A549 (cell line): ENCODE results near the gene FMO2. TPM values are rescaled to one million over a fixed set of nuclear protein-coding genes. Genes with fewer than 3 reads are reported as not detected.

Experiments
- ATAC-seq, 2 experiments: fragments of 200-7000 bp in 1 of 2; fragments of >200 bp in 1 of 2; cut with Nextera tagmentation in 1 of 2; cut with Tn5 transposase in 1 of 2; 3 replicates each; pipeline versions ENCODE4 v1.8.0 to v1.9.1; 2018 to 2020; ENCODE audit warnings: mild to moderate bottlenecking in 1 of 2, moderate library complexity in 1 of 2
- CTCF ChIA-PET: fragments of 300-600 bp; sonication (Branson Sonifier 250); formaldehyde crosslinking; extraction: SDS; loops from one replicate; lab custom pipeline; 2021; ENCODE audit warnings: antibody characterized with exemption, inconsistent platforms; lab: Yijun Ruan, JAX
- POLR2A ChIA-PET: fragments of 350-600 bp; formaldehyde crosslinking; extraction: SDS; loops from one replicate; lab custom pipeline; 2021; ENCODE audit warnings: antibody characterized with exemption, inconsistent platforms; lab: Yijun Ruan, JAX
- DNase-seq, 2 experiments: peaks; one replicate each; pipeline versions ENCODE4 v3.0.0 to v3.0.0-alpha.2; 2011 to 2016; ENCODE audit warnings: low read depth in 1 of 2, low spot score in 1 of 2
- FAIRE-seq: peaks from 2 replicates; lab custom pipeline; 2011; peaks lifted over from hg19 to GRCh38; lab: Jason Lieb, UNC
- H3K27ac ChIP-seq, 2 experiments: fragments of >200 bp; sonication (Bioruptor Twin); formaldehyde crosslinking; 3 replicates each; pipeline ENCODE4 v1.5.1; 2016 to 2017
- H3K4me1 ChIP-seq: fragments of >200 bp; sonication (Bioruptor Twin); formaldehyde crosslinking; 3 replicates; pipeline ENCODE4 v1.6.1; 2016
- H3K4me2 ChIP-seq: fragments of >200 bp; sonication (Bioruptor Twin); formaldehyde crosslinking; 3 replicates; pipeline ENCODE4 v1.6.1; 2016
- H3K4me3 ChIP-seq: fragments of >200 bp; sonication (Bioruptor Twin); formaldehyde crosslinking; 3 replicates; pipeline ENCODE4 v1.5.1; 2016
- H3K9me3 ChIP-seq: fragments of >200 bp; sonication (Bioruptor Twin); formaldehyde crosslinking; 3 replicates; pipeline ENCODE4 v1.6.1; 2016
- BCL3 ChIP-seq: fragments of >200 bp; sonication (Bioruptor Twin); formaldehyde crosslinking; IDR thresholded peaks from 3 replicates; pipeline ENCODE4 v1.6.1; 2016
- CBX2 ChIP-seq: fragments of 200-600 bp; sonication (generic); IDR thresholded peaks from 2 replicates; pipeline ENCODE4 v1.6.1; 2016; ENCODE audit warnings: low read depth, mild to moderate bottlenecking, borderline replicate concordance
- CBX8 ChIP-seq: fragments of 200-600 bp; sonication (generic); IDR thresholded peaks from 2 replicates; pipeline ENCODE4 v1.6.1; 2016
- CEBPB ChIP-seq, 2 experiments: fragments of >200 bp in 1 of 2; sonication (Bioruptor Twin) in 1 of 2; formaldehyde crosslinking in 1 of 2; IDR thresholded peaks; 2 replicates each; pipeline ENCODE4 v1.6.1; 2012 to 2016
- CHD4 ChIP-seq: fragments of 200-600 bp; sonication (generic); IDR thresholded peaks from 2 replicates; pipeline ENCODE4 v1.6.1; 2016; ENCODE audit warnings: antibody characterized with exemption, mild to moderate bottlenecking, borderline replicate concordance
- E2F6 ChIP-seq: IDR thresholded peaks from 2 replicates; pipeline ENCODE4 v1.6.1; 2012; ENCODE audit warnings: low read depth, borderline replicate concordance
- EHMT2 ChIP-seq: fragments of 200-600 bp; sonication (generic); IDR thresholded peaks from 2 replicates; pipeline ENCODE4 v1.6.1; 2016; ENCODE audit warnings: antibody characterized with exemption, low read depth, mild to moderate bottlenecking, moderate library complexity
- GATA3 ChIP-seq: IDR thresholded peaks from 2 replicates; pipeline ENCODE4 v1.6.1; 2012; ENCODE audit warnings: borderline replicate concordance
- HMGXB4 ChIP-seq: fragments of 250-450 bp; sonication (Bioruptor Pico); IDR thresholded peaks from 2 replicates; pipeline ENCODE4 v1.5.0; 2021; ENCODE audit warnings: mild to moderate bottlenecking, moderate library complexity, borderline replicate concordance
- HOXB13 ChIP-seq: fragments of 250-450 bp; sonication (Bioruptor Pico); IDR thresholded peaks from 2 replicates; pipeline ENCODE4 v1.5.0; 2020; ENCODE audit warnings: low read depth, mild to moderate bottlenecking, moderate library complexity
- HOXB5 ChIP-seq: fragments of 250-450 bp; sonication (Bioruptor Pico); IDR thresholded peaks from 2 replicates; pipeline ENCODE4 v1.5.0; 2020; ENCODE audit warnings: mild to moderate bottlenecking, moderate library complexity
- JUNB ChIP-seq: fragments of >200 bp; sonication (Bioruptor Twin); formaldehyde crosslinking; IDR thresholded peaks from 2 replicates; pipeline ENCODE4 v1.6.1; 2016
- MAFK ChIP-seq: fragments of 450-650 bp; IDR thresholded peaks from 2 replicates; pipeline ENCODE4 v1.6.1; 2014; ENCODE audit not compliant: partially characterized antibody
- MAZ ChIP-seq: fragments of 150-350 bp; IDR thresholded peaks from 2 replicates; pipeline ENCODE4 v1.6.1; 2014; ENCODE audit warnings: antibody characterized with exemption, low read depth, low read length, borderline replicate concordance
- NFE2L2 ChIP-seq: fragments of 150-350 bp; conservative IDR thresholded peaks from 2 replicates; pipeline ENCODE4 v1.6.1; 2014; ENCODE audit warnings: low read length
- NPAS2 ChIP-seq: fragments of 250-450 bp; sonication (Bioruptor Pico); IDR thresholded peaks from 2 replicates; pipeline ENCODE4 v1.8.0; 2022; ENCODE audit warnings: mild to moderate bottlenecking, moderate library complexity, borderline replicate concordance
- PHF8 ChIP-seq: fragments of 200-600 bp; sonication (generic); IDR thresholded peaks from 2 replicates; pipeline ENCODE4 v1.6.1; 2016; ENCODE audit warnings: low read depth, mild to moderate bottlenecking, antibody characterized with exemption, moderate library complexity, borderline replicate concordance
- REST ChIP-seq: fragments of 200-600 bp; sonication (generic); IDR thresholded peaks from 2 replicates; pipeline ENCODE4 v1.6.1; 2016; ENCODE audit warnings: antibody characterized with exemption, mild to moderate bottlenecking, moderate library complexity
- RNF2 ChIP-seq: fragments of 200-600 bp; sonication (generic); IDR thresholded peaks from 2 replicates; pipeline ENCODE4 v1.6.1; 2016; ENCODE audit warnings: low read depth, mild to moderate bottlenecking, antibody characterized with exemption, moderate library complexity, borderline replicate concordance
- TFCP2L1 ChIP-seq: fragments of 250-450 bp; sonication (Bioruptor Pico); IDR thresholded peaks from 2 replicates; pipeline ENCODE4 v1.5.0; 2021; ENCODE audit warnings: mild to moderate bottlenecking
- ZC3H11A ChIP-seq: fragments of 450-650 bp; IDR thresholded peaks from 2 replicates; pipeline ENCODE4 v1.6.1; 2014; ENCODE audit warnings: antibody characterized with exemption, mild to moderate bottlenecking
- ZNF302 ChIP-seq: fragments of 250-450 bp; sonication (Bioruptor Pico); IDR thresholded peaks from 2 replicates; pipeline ENCODE4 v1.9.0; 2021; ENCODE audit warnings: inconsistent platforms, mild to moderate bottlenecking, moderate library complexity
- WGBS: methylation state at CpG from one replicate; pipeline ENCODE4 v1.1.6; 2017; ENCODE audit errors: missing lambda C conversion rate; 5-methylcytosine and 5-hydroxymethylcytosine counted together
- polyA plus RNA-seq, 4 experiments: library from polyadenylated mRNA; depleted of rRNA in 3 of 4; stranded (reverse); fragments of >200 nt; fragmentation: RNase III in 1 of 4; extraction: RNeasy Plus Mini Kit Qiagen cat#74134 plus additional on column Dnase treatment in 1 of 4; gene quantifications; 2 replicates in 3 of 4; 3 replicates in 1 of 4; pipeline ENCODE4 v1.2.3, GENCODE V29; 2011 to 2017

FMO2 gene
- polyA plus RNA-seq, 2 of the 4 experiments (the other 2 are of a cell fraction), result not detected

GRCh38 chr1:171247501-171247900 is 62.4 kb downstream of the FMO2 start:
- DNase-seq, result no peak
- no peak for FAIRE-seq

GRCh38 chr1:171248302-171248701 is 63.2 kb downstream of the FMO2 start, which contains the start of gene FMO1:
FMO1 (plus strand) TSS chr1:171248494; CDS start chr1:171258088, 9,594 bp downstream.
- no peaks in the 10 kb centered on the region for H3K9me3 ChIP-seq
- no peak for TF ChIP-seq GATA3
- TF ChIP-seq JUNB, result no peak
- no peak for TF ChIP-seq CBX2
- TF ChIP-seq CEBPB (IDR thresholded peaks at IDR 0.05), result no peak
- DNase-seq (no peak), FAIRE-seq (no peak), ATAC-seq (no peak)
- no peak within 1 kb of the TSS for H3K4me3 ChIP-seq
- no peak within 1 kb of the TSS for H3K27ac ChIP-seq
- ChIA-PET CTCF (interaction anchor here (0.6 to 1.7 kb wide), 3 partner anchors 10 to 157 kb away, joined by 3 to 11 read pairs (median 4); partner anchors contain the start of gene FMO4), POLR2A (no interaction called here)
- H3K4me1 ChIP-seq, result no peaks in the 10 kb centered on the region
- no peak within 1 kb of the TSS for H3K4me2 ChIP-seq
- 49% methylated on average over 4 of the region's 4 CpGs for WGBS

More at GRCh38 chr1:171247501-171247900, 62.4 kb downstream of the FMO2 start:
- no peak overlapping the region for H3K27ac ChIP-seq
- no peaks in the 10 kb centered on the region for H3K4me1 ChIP-seq
- ATAC-seq, result no peak
- 33% methylated on average over 4 of the region's 4 CpGs for WGBS
- TF ChIP-seq REST, result no peak
- no peak for TF ChIP-seq ZNF302 (CRISPR knock-in tag)
- TF ChIP-seq HOXB13 (CRISPR knock-in tag), result no peak
- no peak for TF ChIP-seq NPAS2 (CRISPR knock-in tag)
- TF ChIP-seq TFCP2L1, result no peak
- TF ChIP-seq PHF8, result no peak
- TF ChIP-seq CHD4, result no peak
- TF ChIP-seq CEBPB (IDR thresholded peaks at IDR 0.05), result no peak
- POLR2A ChIA-PET, result no interaction called here
- H3K4me3 ChIP-seq, result no peak overlapping the region
- no peak overlapping the region for H3K4me2 ChIP-seq
- CTCF ChIA-PET, result interaction anchor here (1.6 to 1.9 kb wide), 3 partner anchors 11 to 66 kb away, joined by 4 to 11 read pairs (median 9); partner anchors contain the start of gene FMO4
- H3K9me3 ChIP-seq, result no peaks in the 10 kb centered on the region

- TF ChIP-seq RNF2 (no peak), HMGXB4 (CRISPR knock-in tag) (no peak), GATA3 (no peak), HOXB5 (CRISPR knock-in tag) (no peak), NPAS2 (CRISPR knock-in tag) (no peak), MAFK (no peak), MAZ (no peak), CBX8 (no peak), ZC3H11A (no peak), E2F6 (no peak), BCL3 (no peak), NFE2L2 (no peak), EHMT2 (no peak), CEBPB (IDR thresholded peaks at IDR 0.05) (no peak)
- no peak overlapping the region for H3K4me2 ChIP-seq
- WGBS, result 19% methylated on average over 1 of the region's 1 CpG
- ATAC-seq, result no peak
- no peaks in the 10 kb centered on the region for H3K9me3 ChIP-seq
- POLR2A ChIA-PET, result no interaction called here
- DNase-seq, result no peak
- CTCF ChIA-PET, result interaction anchor here (0.6 kb wide), 2 partner anchors 157 to 220 kb away, joined by 3 read pairs; no protein-coding TSS in a partner anchor
- H3K27ac ChIP-seq, result no peak overlapping the region
- H3K4me1 ChIP-seq, result no peaks in the 10 kb centered on the region
- no peak overlapping the region for H3K4me3 ChIP-seq
- no peak for FAIRE-seq
Observed at GRCh38 chr1:171248841-171249240, 63.7 kb downstream of the FMO2 start.
